Lung microvascular endothelial cell (primary cell): ENCODE measurements around the gene PLPP6. TPM values are rescaled to one million over a fixed set of nuclear protein-coding genes. Genes with fewer than 3 reads are reported as not detected.
"Not testable (repeated sequence)": the region's sequence is repeated elsewhere in the genome, so short reads cannot be mapped to it uniquely, and the experiment has no call there.

Experiments used
- DNase-seq, 2 donors: peaks; one replicate each; pipeline versions ENCODE4 v3.0.0 to v3.0.0-alpha.2; 2010; ENCODE audit warnings: low read depth in 2 of 2
- total RNA-seq: library from RNA; depleted of rRNA; stranded (reverse); fragments of >200 nt; gene quantifications from 2 replicates; pipeline ENCODE4 v1.2.1, GENCODE V29; 2014

PLPP6 gene
- total RNA-seq: 4.4 and 7.3 TPM in 2 replicates

DNA sequence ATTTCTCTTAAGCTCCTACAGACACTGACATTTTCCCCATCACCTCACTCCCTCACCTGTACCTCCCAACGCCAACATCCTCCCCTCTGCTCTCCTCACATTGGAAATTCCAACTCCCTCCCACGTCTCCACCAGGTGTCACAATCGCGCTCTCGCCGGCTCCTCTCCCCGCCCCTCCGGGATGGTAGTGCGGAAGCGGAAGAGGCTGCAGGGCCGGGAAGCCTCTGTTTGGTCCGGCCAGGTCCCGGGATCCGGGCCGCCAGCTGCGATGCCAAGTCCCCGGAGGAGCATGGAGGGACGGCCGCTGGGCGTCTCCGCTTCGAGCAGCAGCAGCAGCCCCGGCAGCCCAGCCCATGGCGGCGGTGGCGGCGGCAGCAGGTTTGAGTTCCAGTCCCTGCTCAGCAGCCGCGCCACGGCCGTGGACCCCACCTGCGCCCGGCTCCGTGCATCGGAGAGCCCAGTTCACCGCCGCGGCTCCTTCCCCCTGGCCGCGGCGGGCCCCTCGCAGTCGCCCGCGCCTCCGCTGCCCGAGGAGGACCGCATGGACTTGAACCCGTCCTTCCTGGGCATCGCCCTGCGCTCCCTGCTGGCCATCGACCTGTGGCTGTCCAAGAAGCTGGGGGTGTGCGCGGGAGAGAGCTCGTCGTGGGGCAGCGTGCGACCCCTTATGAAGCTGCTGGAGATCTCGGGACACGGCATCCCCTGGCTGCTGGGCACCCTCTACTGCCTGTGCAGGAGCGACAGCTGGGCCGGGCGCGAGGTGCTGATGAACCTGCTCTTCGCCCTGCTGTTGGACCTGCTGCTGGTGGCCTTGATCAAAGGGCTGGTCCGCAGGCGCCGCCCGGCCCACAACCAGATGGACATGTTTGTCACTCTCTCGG, at the start of gene PLPP6:
PLPP6 (plus strand) TSS at position 187 of the 881 bp plus-strand sequence; CDS start at position 269, 82 bp downstream.
- DNase-seq: peak; percentile 82 to 93

DNA sequence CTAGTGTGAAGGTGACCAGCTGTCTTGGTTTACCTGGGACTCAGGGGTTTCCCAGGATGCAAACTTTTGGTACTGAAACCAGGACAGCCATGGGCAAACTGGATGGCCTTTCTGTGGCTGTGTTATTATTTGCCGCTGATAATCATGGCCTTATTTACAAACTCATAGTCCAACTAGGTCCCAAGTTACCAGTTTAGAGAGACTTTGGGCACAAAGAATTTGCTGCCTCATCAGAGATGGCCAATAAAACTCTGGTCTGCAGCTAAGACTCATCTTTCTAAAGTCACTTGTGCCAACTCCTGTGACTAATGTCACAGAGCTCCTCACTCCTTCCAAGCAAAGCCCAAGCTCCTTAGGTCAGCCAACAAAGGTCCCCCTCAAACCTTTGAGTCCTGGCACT, 47.5 kb upstream of the PLPP6 start:
- DNase-seq: no peak

DNA sequence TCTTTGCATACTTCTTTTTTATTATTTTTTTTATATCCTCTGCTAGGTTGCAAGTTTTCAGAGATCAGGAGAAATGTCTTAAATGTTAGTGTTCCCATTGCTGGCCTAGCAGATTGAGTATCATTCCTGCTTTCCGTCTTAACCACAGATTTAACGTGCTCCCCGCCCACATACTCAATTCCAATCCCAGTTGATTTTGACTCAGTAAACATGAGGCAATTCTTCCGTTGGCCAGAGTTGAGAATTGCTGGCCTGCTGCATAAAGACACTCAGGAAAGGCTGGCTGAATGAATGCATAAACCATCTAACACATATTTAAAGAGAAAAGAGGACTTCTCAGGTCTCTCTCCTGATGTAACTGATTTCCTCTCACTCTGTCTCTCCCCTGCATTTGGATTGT, 46.8 kb upstream of the PLPP6 start:
- no peak for DNase-seq

DNA sequence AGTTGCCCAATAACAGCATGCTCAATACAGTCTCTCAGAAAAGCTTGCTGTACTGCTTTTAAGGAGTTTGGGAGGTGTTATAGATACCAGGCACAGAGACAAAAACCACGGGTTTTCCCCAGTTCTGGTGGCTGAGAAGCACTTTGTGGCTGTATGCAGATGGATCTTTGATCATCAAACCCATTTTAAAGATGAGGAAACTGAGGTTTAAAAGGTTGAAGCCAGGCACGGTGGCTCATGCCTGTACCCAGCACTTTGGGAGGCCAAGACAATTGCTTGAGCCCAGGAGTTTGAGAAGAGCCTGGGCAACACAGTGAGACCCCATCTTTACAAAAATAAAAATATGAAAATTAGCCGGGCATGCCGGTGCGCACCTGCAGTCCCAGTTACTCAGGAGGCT, 46.3 kb upstream of the PLPP6 start:
- DNase-seq: no peak

DNA sequence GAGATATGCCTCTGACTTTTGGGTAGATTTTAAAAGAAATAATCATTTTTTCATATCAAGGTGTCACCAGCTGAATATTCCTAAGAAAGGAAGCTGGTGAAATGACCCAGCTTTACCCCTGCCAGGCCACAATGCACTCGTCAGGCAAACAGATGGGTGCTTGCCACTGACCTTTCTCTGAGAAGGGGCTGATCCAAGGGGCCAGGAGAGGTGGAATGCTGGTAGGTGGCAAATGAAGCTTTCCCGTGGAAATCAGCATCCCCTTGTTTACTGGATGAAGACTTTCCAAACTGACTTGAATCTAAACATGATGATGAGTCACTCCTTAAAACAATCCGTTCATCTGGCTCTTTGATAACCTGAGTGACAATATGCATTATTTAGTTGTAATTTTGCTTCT, 44.3 kb upstream of the PLPP6 start:
- DNase-seq: peak in 1 of 2 donors; percentile 6

DNA sequence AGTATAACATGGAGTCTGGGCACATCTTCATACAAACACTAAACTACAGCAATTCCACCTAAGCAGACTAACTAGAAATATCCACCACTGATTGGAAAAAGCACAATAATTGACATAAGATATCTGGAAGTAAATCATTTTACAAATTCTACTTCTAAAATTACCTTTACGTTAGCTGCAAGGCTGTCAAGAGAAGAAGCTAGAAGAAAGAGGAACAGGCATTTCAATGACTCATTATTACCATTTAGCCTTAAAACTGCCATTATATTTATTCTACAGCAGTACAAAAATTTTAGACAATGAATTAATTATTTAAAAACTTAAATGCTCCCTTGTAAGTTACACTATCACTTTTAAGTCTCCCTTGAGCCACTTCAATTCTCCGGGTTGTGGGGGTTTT, 43.4 kb upstream of the PLPP6 start:
- DNase-seq: no peak

DNA sequence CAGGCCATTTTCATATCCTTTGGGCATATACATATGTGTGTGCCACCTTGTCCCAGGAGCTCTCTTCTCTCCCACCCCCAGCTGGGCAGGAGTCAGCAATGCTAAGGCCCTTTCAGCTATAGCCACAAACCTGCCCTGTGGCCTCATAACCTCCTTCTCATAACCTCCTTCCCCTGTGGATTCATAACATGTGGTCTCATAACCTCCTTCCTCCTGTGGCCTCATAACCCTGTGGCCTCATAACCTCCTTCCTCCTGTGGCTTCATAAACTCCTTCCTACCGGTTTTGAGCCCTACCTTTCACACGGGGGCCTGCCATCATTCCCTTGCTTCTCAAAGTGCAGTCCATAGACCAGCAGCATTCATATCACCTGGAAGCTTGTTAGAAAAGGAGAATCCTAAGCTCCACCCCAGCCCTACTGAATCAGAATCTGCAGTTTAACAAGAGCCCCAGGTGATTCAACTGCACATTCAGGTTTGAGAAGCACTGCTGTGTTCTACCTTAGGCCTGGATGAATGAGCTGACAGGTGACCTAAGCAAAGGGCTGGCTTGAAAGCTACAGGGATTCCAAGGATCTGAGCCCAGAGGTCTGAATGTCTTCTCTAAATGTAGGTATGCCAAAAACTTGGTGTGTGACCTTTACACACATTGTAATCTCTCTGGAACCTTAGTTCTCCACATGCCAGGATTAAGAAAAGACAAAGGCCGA, 41.9 kb upstream of the PLPP6 start:
- DNase-seq: no peak

DNA sequence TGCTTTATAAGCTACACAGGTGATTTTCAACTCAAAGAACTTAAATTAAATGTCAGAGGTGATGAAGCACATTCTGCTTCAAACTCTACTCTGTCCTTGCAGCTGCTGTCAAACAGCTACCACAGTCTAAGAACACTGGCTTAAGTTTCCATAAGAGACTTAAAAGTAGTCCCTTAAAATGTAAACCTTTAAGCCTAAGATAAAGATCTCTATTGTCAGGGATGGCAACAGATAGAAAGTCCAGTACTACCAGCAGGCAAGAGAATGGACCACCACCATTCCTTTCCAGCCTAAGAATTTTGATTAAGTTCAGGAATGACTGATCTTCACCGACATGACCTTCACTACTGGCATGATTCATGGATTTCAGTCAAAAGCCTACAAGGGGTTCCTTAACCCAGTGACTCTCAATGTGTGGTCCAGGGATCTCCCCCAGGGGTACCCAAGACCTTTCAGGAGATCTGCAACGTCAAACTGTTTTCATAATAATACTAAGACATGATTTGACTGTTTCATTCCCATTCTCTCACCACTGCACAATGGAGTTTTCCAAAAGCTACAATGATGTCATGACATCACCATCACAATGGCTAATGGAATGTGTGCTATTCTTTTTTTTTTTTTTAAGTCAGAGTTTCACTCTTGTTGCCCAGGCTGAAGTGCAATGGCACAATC, 41.1 kb upstream of the PLPP6 start:
- peak; percentile 22 to 64 for DNase-seq

DNA sequence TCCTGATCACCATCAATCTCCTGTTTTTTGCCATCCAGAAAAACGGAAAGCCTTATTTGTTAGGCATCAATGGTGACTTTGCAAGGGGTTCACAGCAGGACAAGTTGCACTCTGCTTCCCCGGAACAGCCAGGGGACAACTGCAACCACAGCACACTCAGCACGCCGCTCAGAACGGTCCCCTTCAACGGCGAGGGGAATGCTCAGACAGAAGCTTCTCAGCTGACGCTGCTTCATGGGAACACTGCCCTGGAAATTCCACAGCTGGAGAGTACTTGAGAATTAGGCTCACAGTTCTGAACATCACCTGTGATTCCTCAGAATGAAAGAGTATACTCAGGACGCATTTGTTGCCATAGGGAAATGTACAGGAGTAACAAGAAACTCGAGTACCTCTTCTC, 40.1 kb upstream of the PLPP6 start:
- no peak for DNase-seq

DNA sequence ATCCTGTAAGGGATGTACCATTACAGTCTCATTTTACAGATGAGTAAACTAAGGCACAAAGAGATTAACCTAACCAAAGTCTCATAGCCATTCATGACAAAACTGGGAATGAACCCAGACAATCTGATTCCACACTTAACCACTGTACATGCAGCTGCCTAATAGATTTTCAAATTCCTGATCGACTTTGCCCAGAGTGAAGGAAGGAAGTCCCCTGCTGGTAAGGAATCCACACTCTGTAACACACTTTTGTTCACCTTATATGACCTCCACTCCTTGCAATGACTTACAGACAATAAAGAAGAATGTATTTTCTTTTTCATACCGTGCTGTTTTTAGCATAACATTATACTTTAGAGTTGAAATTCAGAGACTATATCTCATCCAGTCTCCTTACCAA, 31.3 kb upstream of the PLPP6 start:
- DNase-seq: peak in 1 of 2 donors; percentile 4

DNA sequence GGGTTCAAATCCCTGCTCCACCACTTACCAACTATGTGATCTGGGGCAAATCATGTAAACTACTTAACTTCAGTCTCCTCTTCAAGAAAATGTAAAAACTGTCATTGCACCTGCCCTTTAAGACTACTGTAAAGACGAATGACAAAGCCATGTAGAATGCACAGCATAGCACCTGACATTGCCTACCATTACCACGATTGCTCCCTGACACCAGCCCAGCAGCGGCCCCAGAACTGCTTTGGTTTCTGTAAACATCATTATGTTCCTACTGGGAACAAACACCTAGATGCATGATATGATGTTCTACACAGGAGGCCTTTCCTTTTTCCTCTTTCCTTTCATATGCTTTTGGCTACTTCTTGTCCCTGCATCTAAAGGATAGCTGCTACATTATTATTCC, 23.1 kb upstream of the PLPP6 start:
- no peak for DNase-seq

DNA sequence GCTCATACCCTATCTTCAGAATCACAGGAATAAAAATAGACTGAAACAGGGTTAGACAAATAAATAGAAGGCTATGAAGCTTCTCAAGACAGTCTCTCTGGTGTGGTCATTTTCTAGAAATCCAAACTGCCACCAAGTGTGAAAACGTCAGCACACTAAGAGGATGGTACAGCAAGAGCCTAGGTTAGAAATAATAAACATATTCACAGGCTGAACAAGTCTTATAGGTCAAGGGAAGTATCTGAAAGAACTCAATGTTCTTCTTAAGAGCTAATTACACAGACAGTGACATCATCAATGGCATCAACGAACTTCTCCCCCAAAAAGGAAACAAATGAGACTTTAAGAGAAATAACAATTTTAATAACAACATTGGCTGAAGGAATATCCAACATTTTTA, 22.7 kb upstream of the PLPP6 start:
- DNase-seq: no peak

DNA sequence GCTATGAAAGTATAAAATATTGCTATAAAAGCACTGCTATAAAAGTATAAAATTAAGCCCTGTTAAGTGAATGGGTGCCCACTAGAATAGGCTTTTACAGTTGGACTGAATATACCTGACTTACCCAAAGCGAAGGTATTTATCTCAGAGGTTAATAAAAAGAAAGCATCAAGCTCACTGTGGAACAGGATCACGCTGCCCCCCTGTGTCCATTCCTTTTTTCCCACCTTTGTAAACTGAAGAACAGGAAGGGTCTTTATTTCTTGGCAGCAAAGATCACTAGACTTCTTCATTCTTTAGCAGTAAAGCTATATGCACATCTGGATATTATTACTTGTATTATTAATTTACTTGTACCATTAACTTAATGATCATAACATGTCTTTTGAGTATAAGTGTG, 22.1 kb upstream of the PLPP6 start:
- DNase-seq: peak; percentile 41 to 65

DNA sequence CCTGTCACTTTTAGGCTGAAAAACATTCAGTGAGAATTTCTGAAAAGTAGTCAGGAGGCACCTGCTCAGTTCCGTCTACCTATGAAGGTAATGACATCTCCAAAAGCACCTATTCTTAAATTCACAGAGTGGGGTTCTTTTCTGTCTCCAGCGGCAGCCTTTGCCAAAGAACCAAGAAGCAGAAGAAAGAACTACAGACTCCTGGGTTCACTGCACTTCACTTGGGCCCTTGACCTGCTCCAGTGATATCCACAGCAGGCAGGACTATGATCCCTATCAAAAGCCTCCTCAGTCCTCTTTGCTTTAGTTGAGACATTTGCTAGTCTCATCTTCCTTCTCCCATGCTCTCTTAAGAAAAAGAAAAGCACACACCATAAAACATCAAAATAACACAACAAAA, 19.7 kb upstream of the PLPP6 start:
- DNase-seq: no peak

DNA sequence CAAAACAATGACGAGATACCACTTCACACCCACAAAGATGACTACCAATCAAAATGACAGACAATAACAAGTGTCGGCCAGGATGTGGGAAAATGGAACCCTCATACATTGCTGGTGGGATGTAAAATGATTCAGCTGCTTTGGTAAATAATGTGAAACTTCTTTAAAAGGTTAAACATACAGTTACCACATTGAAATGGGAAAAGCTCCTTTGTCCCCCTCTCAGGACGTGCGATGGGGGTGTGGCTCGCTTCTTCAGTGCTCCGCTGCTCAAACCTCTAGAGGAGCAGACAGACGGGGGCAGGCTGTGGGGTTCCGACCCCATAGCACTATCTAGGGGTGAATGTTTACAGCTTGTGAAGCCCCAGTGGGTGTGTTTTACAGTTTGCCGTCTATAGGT, 8.0 kb upstream of the PLPP6 start:
- no peak for DNase-seq

DNA sequence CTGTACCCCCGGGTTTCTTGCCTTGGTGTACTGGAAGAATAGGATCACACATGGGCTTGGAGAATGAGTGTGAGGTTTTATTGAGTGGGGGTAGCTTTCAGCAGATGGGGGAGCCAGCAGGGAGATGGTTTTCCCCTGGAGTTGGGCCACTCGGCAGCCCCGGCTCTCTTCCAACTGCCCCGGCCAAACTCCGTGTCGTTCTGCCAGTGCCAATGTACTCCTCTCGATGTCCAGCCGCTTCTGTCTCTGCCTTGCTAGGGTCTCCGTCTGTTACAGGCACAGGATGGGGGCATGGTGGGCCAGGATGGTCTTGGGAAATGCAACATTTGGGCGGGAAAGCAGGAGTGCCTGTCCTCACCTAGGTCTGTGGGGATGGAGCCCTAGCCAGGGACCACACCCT, 7.6 kb upstream of the PLPP6 start:
- DNase-seq: no peak

DNA sequence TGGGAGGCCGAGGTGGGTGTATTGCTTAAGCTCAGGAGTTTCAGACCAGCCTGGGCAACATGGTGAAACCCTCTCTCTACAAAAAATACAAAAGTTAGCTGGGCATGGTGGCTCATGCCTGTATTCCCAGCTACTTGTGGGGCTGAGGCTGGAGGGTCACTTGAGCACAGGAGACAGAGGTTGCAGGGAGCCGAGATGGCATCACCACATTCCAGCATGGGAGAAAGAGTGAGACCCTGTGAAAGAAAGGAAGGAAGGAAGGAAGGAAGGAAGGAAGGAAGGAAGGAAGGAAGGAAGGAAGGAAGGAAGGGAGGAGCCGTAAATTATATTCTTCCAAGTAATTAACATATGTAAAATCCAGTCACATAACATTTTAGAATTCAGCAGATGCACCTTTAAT, 5.9 kb upstream of the PLPP6 start:
- DNase-seq: not testable (repeated sequence)

DNA sequence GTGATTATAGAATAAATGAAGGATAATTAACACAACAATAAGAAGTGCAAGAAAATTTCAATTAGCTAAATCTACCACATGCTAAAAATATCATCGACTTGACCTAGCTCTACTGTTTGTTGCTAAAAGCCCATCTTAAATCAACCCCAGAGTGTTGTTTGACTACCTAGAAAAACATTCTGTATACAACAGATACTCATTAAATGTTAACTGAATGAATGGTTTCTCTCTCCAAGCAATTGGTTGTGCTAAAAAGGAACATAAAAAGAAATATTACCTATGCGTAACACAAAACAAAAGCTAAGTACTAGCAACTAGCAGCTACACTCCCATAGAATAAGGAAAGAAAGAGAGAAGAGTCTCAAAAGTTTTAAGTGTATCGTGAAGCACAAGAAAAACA, 5.5 kb upstream of the PLPP6 start:
- DNase-seq: no peak

DNA sequence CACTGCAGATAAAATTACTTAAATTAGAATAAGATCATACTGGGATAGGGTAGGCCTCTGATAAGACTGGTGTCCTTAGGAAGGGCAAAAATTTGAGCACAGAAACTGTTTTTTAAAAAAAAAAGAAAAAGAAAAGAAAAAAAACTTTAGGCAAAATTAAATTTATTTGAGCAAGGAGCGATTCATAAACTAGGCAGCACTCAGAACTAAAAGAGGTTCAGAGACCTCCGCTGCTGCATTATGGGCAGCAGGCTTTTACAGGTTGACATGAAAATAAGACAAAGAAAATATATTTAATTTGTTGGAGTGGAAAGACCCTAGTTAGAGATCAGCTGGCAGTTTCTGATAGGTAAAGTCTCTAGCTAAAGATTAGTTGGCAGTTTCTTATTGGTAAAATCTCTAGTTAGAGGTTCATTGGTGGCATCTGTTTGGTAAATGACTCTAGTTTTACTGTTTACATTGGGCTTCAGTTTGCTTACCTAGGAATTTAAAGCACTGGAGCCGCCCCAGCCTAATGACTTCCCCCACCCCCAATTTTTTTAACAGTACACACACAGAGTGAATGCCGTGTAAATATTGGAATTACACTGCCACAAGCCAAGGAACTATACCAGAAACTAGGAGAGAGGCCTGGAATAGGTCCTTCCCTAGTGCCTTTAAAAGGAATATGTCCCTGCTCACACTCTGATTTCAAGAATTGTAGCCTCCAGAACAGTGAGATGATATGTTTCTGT, 4.5 kb upstream of the PLPP6 start:
- DNase-seq: no peak

DNA sequence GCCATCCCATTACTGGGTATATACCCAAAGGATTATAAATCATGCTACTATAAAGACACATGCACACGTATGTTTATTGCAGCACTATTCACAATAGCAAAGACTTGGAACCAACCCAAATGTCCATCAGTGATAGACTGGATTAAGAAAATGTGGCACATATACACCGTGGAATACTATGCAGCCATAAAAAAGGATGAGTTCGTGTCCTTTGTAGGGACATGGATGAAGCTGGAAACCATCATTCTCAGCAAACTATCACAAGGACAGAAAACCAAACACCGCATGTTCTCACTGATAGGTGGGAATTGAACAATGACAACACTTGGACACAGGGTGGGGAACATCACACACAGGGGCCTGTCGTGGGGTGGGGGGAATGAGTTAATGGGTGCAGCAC, 1.4 kb upstream of the PLPP6 start:
- DNase-seq: not testable (repeated sequence)

DNA sequence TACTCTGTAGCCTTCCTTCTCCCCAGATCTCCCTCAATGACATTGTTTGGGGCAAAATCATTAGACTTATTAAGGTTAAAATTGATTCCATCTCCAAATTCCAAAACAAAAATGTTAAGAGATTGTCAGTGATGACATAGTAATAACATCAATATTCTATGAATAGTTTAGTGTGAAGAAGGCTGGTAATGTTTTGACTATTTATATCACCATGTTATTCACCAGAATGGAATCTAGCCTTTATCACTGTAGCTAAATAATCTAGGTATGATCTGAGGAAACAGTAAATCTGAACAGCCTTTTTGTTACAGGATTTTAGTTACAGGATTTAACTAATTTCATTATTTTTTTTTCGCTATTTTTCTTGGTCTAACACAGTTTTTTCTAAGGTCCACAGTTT, 929 bp upstream of the PLPP6 start:
- no peak for DNase-seq

DNA sequence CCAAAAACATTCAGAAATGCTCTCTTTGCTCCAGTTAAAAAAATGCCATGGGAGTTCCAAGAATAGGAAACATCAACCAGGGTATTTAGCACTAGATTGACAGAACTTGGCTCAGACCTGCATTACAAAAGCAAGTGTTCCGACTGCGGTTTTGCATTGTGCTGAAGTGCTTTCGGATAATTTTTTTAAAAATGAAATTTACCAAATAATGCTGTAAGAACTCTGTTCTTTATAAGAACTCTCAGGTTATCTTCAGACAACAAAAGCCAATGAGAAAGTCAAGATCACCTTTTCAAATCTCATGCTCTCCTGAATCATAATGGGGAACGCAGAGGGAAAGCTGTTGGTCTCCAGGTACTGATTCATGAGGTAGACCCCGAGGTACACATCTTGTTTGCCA, 483 bp upstream of the PLPP6 start:
- DNase-seq: peak in 1 of 2 donors; percentile 41
